Astrocyte of the cerebellum (primary cell): ENCODE data around the gene DROSHA.
"Not testable (repeated sequence)": the region's sequence is repeated elsewhere in the genome, so short reads cannot be mapped to it uniquely, and the experiment has no call there.

Experiments
- DNase-seq: peaks from one replicate; pipeline ENCODE4 v3.0.0-alpha.2; 2011; ENCODE audit warnings: low read depth
- H3K4me3 ChIP-seq: 2 replicates; pipeline ENCODE4 v1.5.1; 2011; ENCODE audit warnings: mild to moderate bottlenecking, low read depth, low read length, moderate library complexity
- in situ Hi-C: cut with HindIII; loops from 2 replicates; pipeline ENCODE4 v1.10.0; 2017; ENCODE audit warnings: low sequenced_read_pairs
- TF ChIP-seq, protein P1 (sequence below): IDR thresholded peaks from 2 replicates; pipeline ENCODE4 v1.5.1; 2012; ENCODE audit warnings: low read length, low read depth, moderate library complexity, mild to moderate bottlenecking; ENCODE audit errors: missing control alignments

Gene DROSHA

GRCh38 chr5:31397926-31398557, 133.9 kb downstream of the DROSHA start:
- no peak for DNase-seq
- no peak overlapping the region for H3K4me3 ChIP-seq
- TF ChIP-seq, protein P1, sequence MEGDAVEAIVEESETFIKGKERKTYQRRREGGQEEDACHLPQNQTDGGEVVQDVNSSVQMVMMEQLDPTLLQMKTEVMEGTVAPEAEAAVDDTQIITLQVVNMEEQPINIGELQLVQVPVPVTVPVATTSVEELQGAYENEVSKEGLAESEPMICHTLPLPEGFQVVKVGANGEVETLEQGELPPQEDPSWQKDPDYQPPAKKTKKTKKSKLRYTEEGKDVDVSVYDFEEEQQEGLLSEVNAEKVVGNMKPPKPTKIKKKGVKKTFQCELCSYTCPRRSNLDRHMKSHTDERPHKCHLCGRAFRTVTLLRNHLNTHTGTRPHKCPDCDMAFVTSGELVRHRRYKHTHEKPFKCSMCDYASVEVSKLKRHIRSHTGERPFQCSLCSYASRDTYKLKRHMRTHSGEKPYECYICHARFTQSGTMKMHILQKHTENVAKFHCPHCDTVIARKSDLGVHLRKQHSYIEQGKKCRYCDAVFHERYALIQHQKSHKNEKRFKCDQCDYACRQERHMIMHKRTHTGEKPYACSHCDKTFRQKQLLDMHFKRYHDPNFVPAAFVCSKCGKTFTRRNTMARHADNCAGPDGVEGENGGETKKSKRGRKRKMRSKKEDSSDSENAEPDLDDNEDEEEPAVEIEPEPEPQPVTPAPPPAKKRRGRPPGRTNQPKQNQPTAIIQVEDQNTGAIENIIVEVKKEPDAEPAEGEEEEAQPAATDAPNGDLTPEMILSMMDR: no peak
- in situ Hi-C loops: no loop called here

DNA sequence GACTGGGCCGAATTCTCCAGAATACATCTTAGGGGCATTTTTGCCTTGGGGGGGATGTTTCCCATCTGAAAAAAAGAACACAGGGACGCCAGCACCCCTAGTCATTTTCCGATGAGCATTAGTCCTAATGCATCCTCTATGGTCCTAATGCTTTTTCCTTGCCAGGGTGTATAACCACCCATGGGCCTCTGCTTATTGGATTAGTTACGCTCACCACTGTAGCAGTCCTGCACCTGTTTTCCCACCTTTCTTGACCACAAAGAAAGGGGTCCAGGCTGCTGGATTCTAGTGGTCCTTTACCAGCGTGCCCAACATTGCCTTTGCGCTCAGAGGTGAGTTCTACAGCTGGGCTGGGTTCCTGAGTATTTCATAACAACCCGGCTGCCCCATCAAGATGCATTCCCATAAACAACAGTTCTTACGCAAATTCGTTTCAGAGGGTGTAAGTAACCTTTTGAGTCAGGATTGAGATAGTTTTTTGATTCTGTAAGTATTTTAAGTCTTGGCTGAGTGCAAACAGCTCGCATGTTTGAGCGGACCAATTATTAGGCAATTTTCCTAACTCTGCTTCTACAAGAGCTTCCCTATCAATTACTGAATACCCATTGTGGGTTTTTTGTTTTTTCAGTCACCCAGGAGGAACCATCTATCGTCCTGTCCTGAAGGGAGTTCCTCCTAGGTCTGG, 135.1 kb downstream of the DROSHA start:
- no peak overlapping the region for H3K4me3 ChIP-seq
- in situ Hi-C loops: no loop called here
- TF ChIP-seq, protein P1: no peak
- DNase-seq: no peak

GRCh38 chr5:31395450-31396045, 136.3 kb downstream of the DROSHA start:
- H3K4me3 ChIP-seq, DNase-seq, in situ Hi-C loops: not testable (repeated sequence)

- in situ Hi-C loops: no loop called here
- TF ChIP-seq, protein P1: no peak
- no peak for DNase-seq
- H3K4me3 ChIP-seq: no peak overlapping the region
Measured at GRCh38 chr5:31393126-31393525, 138.8 kb downstream of the DROSHA start.

GRCh38 chr5:31392061-31392460, 139.8 kb downstream of the DROSHA start:
- TF ChIP-seq, protein P1: no peak
- H3K4me3 ChIP-seq: no peak overlapping the region
- DNase-seq: no peak
- in situ Hi-C loops: no loop called here

- in situ Hi-C loops: no loop called here
- TF ChIP-seq, protein P1: no peak
- no peak overlapping the region for H3K4me3 ChIP-seq
- no peak for DNase-seq
Measured at GRCh38 chr5:31390256-31390655, 141.6 kb downstream of the DROSHA start.
